ENCODE results near the gene RAMP3. TPM values are rescaled to one million over a fixed set of nuclear protein-coding genes. Genes with fewer than 3 reads are reported as not detected.

The RAMP3 gene
- total and polyA plus RNA-seq, 10 of the 15 experiments (the other 5 are each of a cell fraction or from before 2014, with no cell fraction given): not detected

DNA sequence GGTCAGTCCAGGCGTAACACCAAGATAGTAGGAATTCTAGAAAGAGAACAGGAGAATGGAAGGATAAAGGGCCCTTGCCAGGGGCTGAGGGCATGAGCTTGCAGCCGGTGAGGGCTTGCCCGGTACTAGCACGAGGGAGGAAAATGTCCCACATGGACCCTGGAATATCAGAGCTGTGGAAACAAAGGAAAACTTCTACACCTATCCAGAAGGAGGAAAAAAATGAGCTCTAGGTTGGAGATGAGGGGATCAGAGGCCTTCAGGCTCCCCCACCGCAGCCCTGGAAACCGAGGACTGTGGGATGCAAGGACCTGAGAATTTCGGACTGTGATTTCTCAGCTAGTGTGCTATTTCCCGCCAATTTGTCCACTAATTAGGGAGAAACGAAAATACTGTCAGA, 22.1 kb downstream of the RAMP3 start:
- no peak for DNase-seq (ENCODE audit: low read depth, low spot score)
- no TSS peak for BruUV-seq (replicated peaks)
- CTCF ChIA-PET: no interaction called here
- no peak overlapping the region for H3K9ac ChIP-seq (ENCODE audit: control insufficient read depth, insufficient read depth, low read length)
- H3K79me2 ChIP-seq (ENCODE audit: control insufficient read depth, insufficient read depth, low read length): no peaks in the 10 kb centered on the region
- 26% methylated on average over 9 of the region's 9 CpGs for WGBS (ENCODE audit: insufficient coverage, insufficient replicate concordance, low lambda C conversion rate, missing lambda C conversion rate)
- SMC1A ChIA-PET (ENCODE audit: uncharacterized antibody, unreplicated experiment): no interaction called here
- H3K27me3 ChIP-seq (replicated peaks in 1 of 2; ENCODE audit: control insufficient read depth in 2 of 2, insufficient read depth in 2 of 2, low read length in 1 of 2): peaks cover 0 to 2% of the 10 kb centered on the region in 2 experiments; a peak in 2 of 4 replicates
- RAD21 ChIA-PET (ENCODE audit: unreplicated experiment): no interaction called here
- TF ChIP-seq POLR2AphosphoS5 (IDR thresholded peaks at IDR 0.05; ENCODE audit: low read length) (no peak), WRNIP1 (IDR thresholded peaks at IDR 0.05; ENCODE audit: borderline replicate concordance, low read depth, low read length) (no peak), HDAC6 (IDR thresholded peaks at IDR 0.05; ENCODE audit: unreplicated experiment) (no peak), ATF7 (IDR thresholded peaks at IDR 0.05; ENCODE audit: low read depth) (no peak), NFYA (IDR thresholded peaks at IDR 0.05; ENCODE audit: borderline replicate concordance, low read depth, low read length) (no peak), YY1 (IDR thresholded peaks at IDR 0.05; ENCODE audit: low read depth, low read length) (no peak)
- no peak overlapping the region for H3K4me2 ChIP-seq (ENCODE audit: control insufficient read depth, insufficient read depth)
- no peak overlapping the region for H3K4me3 ChIP-seq
- POLR2A ChIA-PET: no interaction called here
- no peaks in the 10 kb centered on the region for H4K20me1 ChIP-seq (ENCODE audit: control insufficient read depth, insufficient read depth)
- in situ Hi-C loops (cut with MboI): no loop called here
- no peak overlapping the region for H2AFZ ChIP-seq (ENCODE audit: control insufficient read depth, low read depth, low read length)
- no peak for FAIRE-seq
- no peaks in the 10 kb centered on the region for H3K36me3 ChIP-seq (ENCODE audit: control insufficient read depth in 2 of 2, insufficient read depth in 2 of 2, low read length in 1 of 2)
- no peak for ATAC-seq
- no peaks in the 10 kb centered on the region for H3K4me1 ChIP-seq (ENCODE audit: control insufficient read depth, insufficient read depth, low read length)
- intact Hi-C loops (cut with micrococcal nuclease; ENCODE audit: unreplicated experiment): no loop called here
- no peak overlapping the region for H3K27ac ChIP-seq (ENCODE audit: control insufficient read depth, insufficient read depth)
- H3K9me3 ChIP-seq (replicated peaks; ENCODE audit: control insufficient read depth, insufficient read depth, low read length): no peaks in the 10 kb centered on the region

DNA sequence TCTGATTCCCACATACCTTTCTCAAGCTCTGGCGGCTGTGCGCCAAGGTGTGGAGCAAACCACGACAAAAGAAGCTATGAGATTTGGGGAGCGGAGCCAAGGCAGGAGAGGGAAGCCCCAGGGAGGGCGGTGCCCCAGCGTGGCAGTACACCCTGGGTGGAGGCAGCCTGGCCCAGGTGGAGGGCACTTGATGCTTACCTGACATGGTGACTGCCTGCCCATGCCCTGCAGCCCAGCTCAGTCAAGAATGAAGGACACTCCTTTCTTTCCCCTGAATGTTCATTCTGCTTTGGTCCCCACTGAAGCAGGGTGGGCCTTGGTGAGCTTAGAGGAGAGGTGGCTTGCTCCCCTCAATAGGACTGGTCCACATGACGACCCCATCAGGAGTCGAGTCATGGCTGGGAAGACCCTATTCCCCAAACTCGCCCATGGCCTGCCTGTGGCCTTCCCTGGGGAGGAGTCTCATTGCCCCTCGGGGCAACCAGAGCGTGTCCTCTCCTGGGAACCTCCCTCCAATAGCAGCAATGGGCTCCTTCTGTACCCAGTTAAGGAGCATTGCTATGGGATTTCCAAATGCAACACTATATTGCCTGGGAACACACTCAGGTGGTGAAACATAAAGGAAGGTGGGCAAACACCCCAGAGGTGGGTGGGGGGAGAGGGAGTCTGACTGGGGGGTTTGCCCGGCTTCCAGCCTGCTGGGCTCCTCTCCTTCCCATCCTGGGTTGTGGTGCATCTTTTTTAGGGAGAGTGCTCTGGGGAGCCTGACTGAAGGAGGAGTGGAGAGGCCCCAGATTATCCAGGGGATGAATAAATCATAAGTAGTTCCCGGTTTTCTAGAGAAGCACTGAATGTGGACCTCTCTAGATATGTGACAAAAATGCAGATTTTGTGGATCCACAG, 22.7 kb downstream of the RAMP3 start:
- Histone ChIP-seq H3K27me3 (replicated peaks in 1 of 2; ENCODE audit: control insufficient read depth in 2 of 2, insufficient read depth in 2 of 2, low read length in 1 of 2) (peaks cover 0 to 2% of the 10 kb centered on the region in 2 experiments; a peak in 2 of 4 replicates), H3K27ac (ENCODE audit: control insufficient read depth, insufficient read depth) (no peak overlapping the region), H3K36me3 (ENCODE audit: control insufficient read depth in 2 of 2, insufficient read depth in 2 of 2, low read length in 1 of 2) (no peaks in the 10 kb centered on the region), H3K9me3 (replicated peaks; ENCODE audit: control insufficient read depth, insufficient read depth, low read length) (no peaks in the 10 kb centered on the region), H3K4me1 (ENCODE audit: control insufficient read depth, insufficient read depth, low read length) (no peaks in the 10 kb centered on the region), H3K4me2 (ENCODE audit: control insufficient read depth, insufficient read depth) (no peak overlapping the region), H2AFZ (ENCODE audit: control insufficient read depth, low read depth, low read length) (no peak overlapping the region), H3K9ac (ENCODE audit: control insufficient read depth, insufficient read depth, low read length) (no peak overlapping the region), H3K4me3 (no peak overlapping the region), H3K79me2 (ENCODE audit: control insufficient read depth, insufficient read depth, low read length) (no peaks in the 10 kb centered on the region), H4K20me1 (ENCODE audit: control insufficient read depth, insufficient read depth) (no peaks in the 10 kb centered on the region)
- DNase-seq (ENCODE audit: low read depth, low spot score) (no peak), ATAC-seq (no peak), FAIRE-seq (no peak)
- RAD21 ChIA-PET (ENCODE audit: unreplicated experiment): no interaction called here
- CTCF ChIA-PET: no interaction called here
- BruUV-seq (replicated peaks): no TSS peak
- SMC1A ChIA-PET (ENCODE audit: uncharacterized antibody, unreplicated experiment): no interaction called here
- 24% methylated on average over 13 of the region's 13 CpGs for WGBS (ENCODE audit: insufficient coverage, insufficient replicate concordance, low lambda C conversion rate, missing lambda C conversion rate)
- POLR2A ChIA-PET: no interaction called here
- in situ Hi-C loops (cut with MboI): no loop called here
- intact Hi-C loops (cut with micrococcal nuclease; ENCODE audit: unreplicated experiment): no loop called here
- TF ChIP-seq SUPT20H (IDR thresholded peaks at IDR 0.05; ENCODE audit: borderline replicate concordance, control insufficient read depth, low read depth, low read length) (no peak), NFYB (IDR thresholded peaks at IDR 0.05; ENCODE audit: insufficient read depth, low read depth, low read length) (no peak), PAX5 (IDR thresholded peaks at IDR 0.05; ENCODE audit: borderline replicate concordance, low read depth, low read length) (no peak)
- TF ChIP-seq, protein P1, sequence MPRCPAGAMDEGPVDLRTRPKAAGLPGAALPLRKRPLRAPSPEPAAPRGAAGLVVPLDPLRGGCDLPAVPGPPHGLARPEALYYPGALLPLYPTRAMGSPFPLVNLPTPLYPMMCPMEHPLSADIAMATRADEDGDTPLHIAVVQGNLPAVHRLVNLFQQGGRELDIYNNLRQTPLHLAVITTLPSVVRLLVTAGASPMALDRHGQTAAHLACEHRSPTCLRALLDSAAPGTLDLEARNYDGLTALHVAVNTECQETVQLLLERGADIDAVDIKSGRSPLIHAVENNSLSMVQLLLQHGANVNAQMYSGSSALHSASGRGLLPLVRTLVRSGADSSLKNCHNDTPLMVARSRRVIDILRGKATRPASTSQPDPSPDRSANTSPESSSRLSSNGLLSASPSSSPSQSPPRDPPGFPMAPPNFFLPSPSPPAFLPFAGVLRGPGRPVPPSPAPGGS (IDR thresholded peaks at IDR 0.05; ENCODE audit: borderline replicate concordance, insufficient read depth, low read depth, low read length, poor library complexity, severe bottlenecking): no peak
- TF ChIP-seq, protein P2, sequence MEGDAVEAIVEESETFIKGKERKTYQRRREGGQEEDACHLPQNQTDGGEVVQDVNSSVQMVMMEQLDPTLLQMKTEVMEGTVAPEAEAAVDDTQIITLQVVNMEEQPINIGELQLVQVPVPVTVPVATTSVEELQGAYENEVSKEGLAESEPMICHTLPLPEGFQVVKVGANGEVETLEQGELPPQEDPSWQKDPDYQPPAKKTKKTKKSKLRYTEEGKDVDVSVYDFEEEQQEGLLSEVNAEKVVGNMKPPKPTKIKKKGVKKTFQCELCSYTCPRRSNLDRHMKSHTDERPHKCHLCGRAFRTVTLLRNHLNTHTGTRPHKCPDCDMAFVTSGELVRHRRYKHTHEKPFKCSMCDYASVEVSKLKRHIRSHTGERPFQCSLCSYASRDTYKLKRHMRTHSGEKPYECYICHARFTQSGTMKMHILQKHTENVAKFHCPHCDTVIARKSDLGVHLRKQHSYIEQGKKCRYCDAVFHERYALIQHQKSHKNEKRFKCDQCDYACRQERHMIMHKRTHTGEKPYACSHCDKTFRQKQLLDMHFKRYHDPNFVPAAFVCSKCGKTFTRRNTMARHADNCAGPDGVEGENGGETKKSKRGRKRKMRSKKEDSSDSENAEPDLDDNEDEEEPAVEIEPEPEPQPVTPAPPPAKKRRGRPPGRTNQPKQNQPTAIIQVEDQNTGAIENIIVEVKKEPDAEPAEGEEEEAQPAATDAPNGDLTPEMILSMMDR (IDR thresholded peaks at IDR 0.05 in 2 of 3, conservative IDR thresholded peaks at IDR 0.05 in 1 of 3; ENCODE audit: control insufficient read depth in 2 of 3, extremely low read depth in 1 of 3, insufficient read depth in 1 of 3, low read depth in 3 of 3, low read length in 3 of 3): no peak
- TF ChIP-seq, protein P3, sequence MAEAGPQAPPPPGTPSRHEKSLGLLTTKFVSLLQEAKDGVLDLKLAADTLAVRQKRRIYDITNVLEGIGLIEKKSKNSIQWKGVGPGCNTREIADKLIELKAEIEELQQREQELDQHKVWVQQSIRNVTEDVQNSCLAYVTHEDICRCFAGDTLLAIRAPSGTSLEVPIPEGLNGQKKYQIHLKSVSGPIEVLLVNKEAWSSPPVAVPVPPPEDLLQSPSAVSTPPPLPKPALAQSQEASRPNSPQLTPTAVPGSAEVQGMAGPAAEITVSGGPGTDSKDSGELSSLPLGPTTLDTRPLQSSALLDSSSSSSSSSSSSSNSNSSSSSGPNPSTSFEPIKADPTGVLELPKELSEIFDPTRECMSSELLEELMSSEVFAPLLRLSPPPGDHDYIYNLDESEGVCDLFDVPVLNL (IDR thresholded peaks at IDR 0.05; ENCODE audit: low read depth, low read length): no peak

All from GM12878 (cell line).